ENCODE data around the gene POLG. TPM values are rescaled to one million over a fixed set of nuclear protein-coding genes. Genes with fewer than 3 reads are reported as not detected.

POLG gene
- total RNA-seq, 1 experiment from 2014 or later = 60.3 TPM

- no peaks in the 10 kb centered on the region for H4K20me1 ChIP-seq (ENCODE audit: control insufficient read depth, insufficient read depth, insufficient read length)
- H3K27ac Mint-ChIP-seq = no peak overlapping the region; a peak in 1 of 7 replicates
Observed at GRCh38 chr15:89299896-89300295, 34.7 kb downstream of the POLG start.

More at GRCh38 chr15:89299896-89300295, 34.7 kb downstream of the POLG start:
- Histone ChIP-seq H2BK20ac (ENCODE audit: low read depth, low read length, poor library complexity, severe bottlenecking) (no peak overlapping the region), H3K4me2 (ENCODE audit: insufficient read depth, insufficient read length, low read length) (no peak overlapping the region), H3K23me2 (ENCODE audit: insufficient read length, low read depth, low read length, poor library complexity, severe bottlenecking) (no peaks in the 10 kb centered on the region), H3K9me3 (ENCODE audit: control insufficient read depth, low read depth, low read length) (no peaks in the 10 kb centered on the region), H3K23ac (ENCODE audit: insufficient read length, low read depth, low read length) (no peak overlapping the region), H3K4me1 (ENCODE audit: insufficient read depth, low read length) (no peaks in the 10 kb centered on the region), H3T11ph (ENCODE audit: low read length) (no peak overlapping the region), H2AK5ac (ENCODE audit: insufficient read length, low read length) (no peak overlapping the region), H3K56ac (ENCODE audit: insufficient read length, low read depth, low read length) (no peak overlapping the region), H3K14ac (ENCODE audit: insufficient read depth, low read length) (no peak overlapping the region), H2BK12ac (ENCODE audit: insufficient read length, low read depth, low read length) (no peak overlapping the region), H3K79me1 (ENCODE audit: insufficient read depth, low read depth, low read length, poor library complexity, severe bottlenecking) (no peaks in the 10 kb centered on the region), H4K5ac (ENCODE audit: insufficient read length, low read depth, low read length) (no peak overlapping the region), H2BK5ac (ENCODE audit: insufficient read length, low read length) (no peak overlapping the region), H4K91ac (ENCODE audit: insufficient read length, low read depth, low read length) (no peak overlapping the region), H2BK15ac (ENCODE audit: low read depth, low read length) (no peak overlapping the region), H3K4ac (ENCODE audit: low read depth, low read length) (no peak overlapping the region), H4K8ac (replicated peaks; ENCODE audit: insufficient read length, low read depth, low read length) (no peak overlapping the region), H3K79me2 (ENCODE audit: insufficient read depth, low read length) (no peaks in the 10 kb centered on the region), H3K18ac (ENCODE audit: insufficient read length, low read depth, low read length) (no peak overlapping the region), H2BK120ac (ENCODE audit: low read depth, low read length, poor library complexity, severe bottlenecking) (no peak overlapping the region), H3K27ac (ENCODE audit: insufficient read length, low read depth, low read length) (no peak overlapping the region), H3K27me3 (ENCODE audit: insufficient read depth, low read length) (no peaks in the 10 kb centered on the region), H2AFZ (ENCODE audit: low read length) (no peak overlapping the region), H3K9ac (ENCODE audit: extremely low read depth, insufficient read length, low read length) (no peak overlapping the region)
- peaks cover 2 to 17% of the 10 kb centered on the region in 2 experiments; a peak in 4 of 5 replicates for H3K9me3 Mint-ChIP-seq
- H3K4me3 Mint-ChIP-seq = no peak overlapping the region
- no peak for DNase-seq
- no peaks in the 10 kb centered on the region for H3K27me3 Mint-ChIP-seq (ENCODE audit: low read depth)
- no peak for TF ChIP-seq CTCF (conservative IDR thresholded peaks at IDR 0.05)
- no peaks in the 10 kb centered on the region for H3K4me1 Mint-ChIP-seq
- H3K36me3 Mint-ChIP-seq (ENCODE audit: insufficient read depth in 1 of 3, low read depth in 3 of 3) = peaks cover 42 to 85% (median 84%) of the 10 kb centered on the region in 3 experiments
